ENCODE data around the gene RPL3.

GRCh38 chr22:39270280-39270679, 49.1 kb downstream of the RPL3 start:
- TF ChIP-seq CTCF (conservative IDR thresholded peaks at IDR 0.05 in 1 of 2, IDR thresholded peaks at IDR 0.05 in 1 of 2; ENCODE audit: low read depth in 1 of 2, low read length in 2 of 2) = no peak
- TF ChIP-seq EZH2 (IDR thresholded peaks at IDR 0.05; ENCODE audit: low read length, missing control alignments) = no peak

Measured in fibroblast of lung (primary cell).